ENCODE results near the gene AQP1.

The AQP1 gene

GRCh38 chr7:30950197-30950596 lies 38.5 kb downstream of the AQP1 start:
- Histone ChIP-seq H3K4me1 (ENCODE audit: insufficient read depth, low read length) (no peaks in the 10 kb centered on the region), H3K9me3 (ENCODE audit: low read length) (no peaks in the 10 kb centered on the region), H3K4me3 (ENCODE audit: low read length) (no peak overlapping the region), H2AFZ (ENCODE audit: low read depth, low read length) (no peak overlapping the region), H3K36me3 (ENCODE audit: insufficient read depth, low read length) (no peaks in the 10 kb centered on the region), H3K27me3 (ENCODE audit: insufficient read depth, low read length) (no peaks in the 10 kb centered on the region)

GRCh38 chr7:30954914-30955313 lies 43.3 kb downstream of the AQP1 start:
- Histone ChIP-seq H3K4me3 (ENCODE audit: low read length) (no peak overlapping the region), H3K27me3 (ENCODE audit: insufficient read depth, low read length) (no peaks in the 10 kb centered on the region), H3K9me3 (ENCODE audit: low read length) (no peaks in the 10 kb centered on the region), H3K4me1 (ENCODE audit: insufficient read depth, low read length) (no peaks in the 10 kb centered on the region), H2AFZ (ENCODE audit: low read depth, low read length) (no peak overlapping the region), H3K36me3 (ENCODE audit: insufficient read depth, low read length) (no peaks in the 10 kb centered on the region)

GRCh38 chr7:30956704-30957103 lies 45.1 kb downstream of the AQP1 start:
- H3K4me1 ChIP-seq (ENCODE audit: insufficient read depth, low read length): no peaks in the 10 kb centered on the region
- no peak overlapping the region for H3K4me3 ChIP-seq (ENCODE audit: low read length)
- H2AFZ ChIP-seq (ENCODE audit: low read depth, low read length): no peak overlapping the region
- H3K27me3 ChIP-seq (ENCODE audit: insufficient read depth, low read length): no peaks in the 10 kb centered on the region
- no peaks in the 10 kb centered on the region for H3K9me3 ChIP-seq (ENCODE audit: low read length)
- no peaks in the 10 kb centered on the region for H3K36me3 ChIP-seq (ENCODE audit: insufficient read depth, low read length)

GRCh38 chr7:30963842-30964241 lies 52.2 kb downstream of the AQP1 start, which contains the start of gene GHRHR:
TSS of gene GHRHR (plus strand) at chr7:30963953. CDS start at chr7:30964069, 116 bp downstream.
- Histone ChIP-seq H3K36me3 (ENCODE audit: insufficient read depth, low read length) (no peaks in the 10 kb centered on the region), H3K27me3 (ENCODE audit: insufficient read depth, low read length) (no peaks in the 10 kb centered on the region), H3K9me3 (ENCODE audit: low read length) (no peaks in the 10 kb centered on the region), H3K4me3 (ENCODE audit: low read length) (no peak within 1 kb of the TSS), H2AFZ (ENCODE audit: low read depth, low read length) (no peak within 1 kb of the TSS), H3K4me1 (ENCODE audit: insufficient read depth, low read length) (no peaks in the 10 kb centered on the region)

- H3K4me3 ChIP-seq (ENCODE audit: low read length): no peak overlapping the region
- H2AFZ ChIP-seq (ENCODE audit: low read depth, low read length): no peak overlapping the region
- no peaks in the 10 kb centered on the region for H3K9me3 ChIP-seq (ENCODE audit: low read length)
- no peaks in the 10 kb centered on the region for H3K36me3 ChIP-seq (ENCODE audit: insufficient read depth, low read length)
- no peaks in the 10 kb centered on the region for H3K27me3 ChIP-seq (ENCODE audit: insufficient read depth, low read length)
- no peaks in the 10 kb centered on the region for H3K4me1 ChIP-seq (ENCODE audit: insufficient read depth, low read length)
Observed at GRCh38 chr7:30965372-30965771, 53.7 kb downstream of the AQP1 start.

DNA sequence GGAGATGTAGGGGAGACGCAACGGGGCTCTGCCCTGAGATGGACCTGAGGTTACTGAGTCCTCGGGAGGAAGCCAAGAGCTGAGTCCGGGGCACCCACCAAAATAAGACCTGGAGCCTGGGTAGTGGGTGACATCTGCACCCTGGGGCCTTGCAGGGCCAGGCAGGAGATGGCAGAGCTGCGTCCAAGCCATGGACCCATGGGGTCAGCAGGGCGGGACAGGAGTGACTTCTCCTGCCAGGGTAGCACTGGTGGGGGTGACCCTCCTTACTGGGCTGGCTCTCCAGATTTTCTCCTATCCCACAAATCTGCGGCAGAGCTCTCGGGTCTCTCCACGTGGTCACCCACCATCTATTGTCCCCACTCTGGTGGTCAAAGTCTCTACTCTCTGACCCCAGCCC lies 54.2 kb downstream of the AQP1 start:
- Histone ChIP-seq H3K36me3 (ENCODE audit: insufficient read depth, low read length) (no peaks in the 10 kb centered on the region), H3K9me3 (ENCODE audit: low read length) (no peaks in the 10 kb centered on the region), H3K4me3 (ENCODE audit: low read length) (no peak overlapping the region), H3K4me1 (ENCODE audit: insufficient read depth, low read length) (no peaks in the 10 kb centered on the region), H2AFZ (ENCODE audit: low read depth, low read length) (no peak overlapping the region), H3K27me3 (ENCODE audit: insufficient read depth, low read length) (no peaks in the 10 kb centered on the region)

DNA sequence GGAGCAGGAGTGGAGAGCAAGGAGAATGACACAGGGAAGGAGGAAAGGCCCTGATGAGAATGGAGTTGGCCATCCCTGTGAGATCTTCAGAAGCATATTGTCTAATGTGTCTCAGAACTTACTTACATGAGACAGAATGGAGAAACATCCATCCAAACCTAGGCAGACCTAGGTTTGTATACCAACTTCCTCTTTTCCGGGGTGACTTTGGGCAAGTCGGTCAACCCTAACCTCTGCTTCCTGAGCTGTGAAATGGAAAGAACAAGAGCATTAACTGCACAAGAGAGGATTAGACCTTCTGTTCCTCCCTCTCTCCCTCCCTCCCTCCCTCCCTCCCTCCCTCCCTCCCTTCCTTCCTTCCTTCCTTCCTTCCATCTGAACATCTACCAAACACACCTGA lies 56.6 kb downstream of the AQP1 start:
- no peak overlapping the region for H2AFZ ChIP-seq (ENCODE audit: low read depth, low read length)
- H3K4me1 ChIP-seq (ENCODE audit: insufficient read depth, low read length): no peaks in the 10 kb centered on the region
- H3K9me3 ChIP-seq (ENCODE audit: low read length): no peaks in the 10 kb centered on the region
- H3K4me3 ChIP-seq (ENCODE audit: low read length): no peak overlapping the region
- H3K27me3 ChIP-seq (ENCODE audit: insufficient read depth, low read length): no peaks in the 10 kb centered on the region
- H3K36me3 ChIP-seq (ENCODE audit: insufficient read depth, low read length): no peaks in the 10 kb centered on the region

GRCh38 chr7:30968747-30969603 lies 57.3 kb downstream of the AQP1 start:
- H3K4me1 ChIP-seq (ENCODE audit: insufficient read depth, low read length): no peaks in the 10 kb centered on the region
- H3K27me3 ChIP-seq (ENCODE audit: insufficient read depth, low read length): no peaks in the 10 kb centered on the region
- no peak overlapping the region for H2AFZ ChIP-seq (ENCODE audit: low read depth, low read length)
- H3K36me3 ChIP-seq (ENCODE audit: insufficient read depth, low read length): no peaks in the 10 kb centered on the region
- no peak overlapping the region for H3K4me3 ChIP-seq (ENCODE audit: low read length)
- no peaks in the 10 kb centered on the region for H3K9me3 ChIP-seq (ENCODE audit: low read length)

GRCh38 chr7:30969604-30969970 lies 57.9 kb downstream of the AQP1 start:
- Histone ChIP-seq H3K4me1 (ENCODE audit: insufficient read depth, low read length) (no peaks in the 10 kb centered on the region), H3K4me3 (ENCODE audit: low read length) (no peak overlapping the region), H3K27me3 (ENCODE audit: insufficient read depth, low read length) (no peaks in the 10 kb centered on the region), H3K36me3 (ENCODE audit: insufficient read depth, low read length) (no peaks in the 10 kb centered on the region), H3K9me3 (ENCODE audit: low read length) (no peaks in the 10 kb centered on the region), H2AFZ (ENCODE audit: low read depth, low read length) (no peak overlapping the region)

DNA sequence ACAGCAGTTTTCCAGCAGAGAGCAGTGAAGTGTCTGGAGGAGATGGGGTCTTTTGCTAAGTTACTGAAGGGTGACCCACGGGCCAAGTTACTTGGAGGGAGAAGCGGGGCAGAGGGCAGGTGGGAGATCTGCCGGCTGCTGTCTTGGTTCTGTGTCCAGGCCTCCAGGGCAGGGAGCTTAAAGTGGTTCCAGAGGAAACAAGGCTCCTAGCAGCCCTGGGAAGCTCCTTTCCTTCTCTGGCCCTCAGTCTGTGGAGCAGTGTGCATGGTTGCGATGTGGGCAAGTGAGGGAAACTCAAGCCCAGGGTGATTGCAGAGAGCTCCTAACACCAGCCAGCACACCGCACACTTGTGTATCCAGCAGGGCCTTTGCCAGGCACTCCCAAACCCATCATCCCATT lies 58.4 kb downstream of the AQP1 start:
- H3K4me3 ChIP-seq (ENCODE audit: low read length): no peak overlapping the region
- H3K36me3 ChIP-seq (ENCODE audit: insufficient read depth, low read length): no peaks in the 10 kb centered on the region
- H3K4me1 ChIP-seq (ENCODE audit: insufficient read depth, low read length): no peaks in the 10 kb centered on the region
- H2AFZ ChIP-seq (ENCODE audit: low read depth, low read length): no peak overlapping the region
- no peaks in the 10 kb centered on the region for H3K9me3 ChIP-seq (ENCODE audit: low read length)
- H3K27me3 ChIP-seq (ENCODE audit: insufficient read depth, low read length): no peaks in the 10 kb centered on the region

- Histone ChIP-seq H3K9me3 (ENCODE audit: low read length) (no peaks in the 10 kb centered on the region), H3K27me3 (ENCODE audit: insufficient read depth, low read length) (no peaks in the 10 kb centered on the region), H3K4me3 (ENCODE audit: low read length) (no peak overlapping the region), H3K4me1 (ENCODE audit: insufficient read depth, low read length) (no peaks in the 10 kb centered on the region), H3K36me3 (ENCODE audit: insufficient read depth, low read length) (no peaks in the 10 kb centered on the region), H2AFZ (ENCODE audit: low read depth, low read length) (no peak overlapping the region)
Observed at GRCh38 chr7:30970594-30971094, 59.0 kb downstream of the AQP1 start.

DNA sequence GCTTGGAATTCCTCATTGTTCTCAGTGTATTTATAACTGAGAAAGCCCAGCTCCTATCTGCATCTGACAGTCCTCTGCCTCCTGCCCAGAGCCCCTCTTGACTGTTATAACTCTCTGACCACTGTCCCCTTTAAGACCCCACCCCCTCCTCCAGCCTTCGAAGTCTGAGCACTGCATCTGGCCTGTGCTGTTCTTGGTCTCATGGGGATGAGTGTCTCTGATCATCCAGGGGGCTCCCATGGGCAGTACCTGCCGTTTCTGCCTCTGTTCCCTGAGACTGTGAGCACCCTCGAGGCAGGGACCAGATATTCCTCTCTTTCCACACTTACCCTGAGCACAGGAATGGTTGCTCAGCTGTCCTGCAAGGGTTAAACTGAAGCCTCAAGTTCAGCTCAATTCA lies 59.8 kb downstream of the AQP1 start:
- H3K27me3 ChIP-seq (ENCODE audit: insufficient read depth, low read length): no peaks in the 10 kb centered on the region
- H3K36me3 ChIP-seq (ENCODE audit: insufficient read depth, low read length): no peaks in the 10 kb centered on the region
- H3K4me1 ChIP-seq (ENCODE audit: insufficient read depth, low read length): no peaks in the 10 kb centered on the region
- H3K4me3 ChIP-seq (ENCODE audit: low read length): no peak overlapping the region
- no peaks in the 10 kb centered on the region for H3K9me3 ChIP-seq (ENCODE audit: low read length)
- no peak overlapping the region for H2AFZ ChIP-seq (ENCODE audit: low read depth, low read length)

- Histone ChIP-seq H3K4me3 (ENCODE audit: low read length) (no peak overlapping the region), H3K36me3 (ENCODE audit: insufficient read depth, low read length) (no peaks in the 10 kb centered on the region), H3K4me1 (ENCODE audit: insufficient read depth, low read length) (no peaks in the 10 kb centered on the region), H2AFZ (ENCODE audit: low read depth, low read length) (no peak overlapping the region), H3K9me3 (ENCODE audit: low read length) (no peaks in the 10 kb centered on the region), H3K27me3 (ENCODE audit: insufficient read depth, low read length) (no peaks in the 10 kb centered on the region)
Observed at GRCh38 chr7:30971840-30972563, 60.3 kb downstream of the AQP1 start.

Measured in neuron (in vitro differentiated cells).